HEK293 (cell line): ENCODE data around the gene LAMP5.

Experiments used
- BCL11B ChIP-seq: fragments of 450-650 bp; formaldehyde crosslinking; IDR thresholded peaks from 2 replicates; pipeline ENCODE4 v1.5.1; 2016; ENCODE audit warnings: low read depth, missing biosample characterization, missing genetic modification characterization
- CTCF ChIP-seq: fragments of 450-650 bp; formaldehyde crosslinking; IDR thresholded peaks from 2 replicates; pipeline ENCODE4 v1.5.1; 2016; ENCODE audit warnings: missing biosample characterization, missing genetic modification characterization
- HOXA7 ChIP-seq: sonication (generic); formaldehyde crosslinking; IDR thresholded peaks from 2 replicates; pipeline ENCODE4 v1.8.1; 2022; ENCODE audit warnings: missing genetic modification reagents, borderline replicate concordance
- REST ChIP-seq: fragments of 450-650 bp; formaldehyde crosslinking; IDR thresholded peaks from 2 replicates; pipeline ENCODE4 v1.5.1; 2016; ENCODE audit warnings: missing biosample characterization, missing genetic modification characterization
- ZNF121 ChIP-seq: fragments of 450-650 bp; formaldehyde crosslinking; IDR thresholded peaks from 2 replicates; pipeline ENCODE4 v1.5.1; 2016; ENCODE audit warnings: missing biosample characterization, missing genetic modification characterization
- ZNF2 ChIP-seq: fragments of 450-650 bp; formaldehyde crosslinking; IDR thresholded peaks from 2 replicates; pipeline ENCODE4 v1.5.1; 2016; ENCODE audit warnings: missing biosample characterization, missing genetic modification characterization
- ZNF274 ChIP-seq, 2 experiments: fragments of 200-500 bp in 1 of 2; fragments of 450-650 bp in 1 of 2; sonication (Bioruptor generic) in 1 of 2; formaldehyde crosslinking in 1 of 2; IDR thresholded peaks; 2 replicates each; pipeline versions ENCODE4 v1.5.1 to v1.6.1; 2014 to 2016; ENCODE audit warnings: borderline replicate concordance in 1 of 2, inconsistent platforms in 1 of 2, low read length in 1 of 2, missing biosample characterization in 1 of 2, missing genetic modification characterization in 1 of 2
- ZNF530 ChIP-seq: fragments of 450-650 bp; formaldehyde crosslinking; IDR thresholded peaks from 2 replicates; pipeline ENCODE4 v1.5.1; 2016; ENCODE audit warnings: low read depth, missing biosample characterization, missing genetic modification characterization
- ZNF624 ChIP-seq: fragments of 450-650 bp; formaldehyde crosslinking; IDR thresholded peaks from 2 replicates; pipeline ENCODE4 v1.5.1; 2017; ENCODE audit warnings: missing biosample characterization, missing genetic modification characterization
- ZNF704 ChIP-seq: fragments of 450-650 bp; formaldehyde crosslinking; IDR thresholded peaks from 2 replicates; pipeline ENCODE4 v1.5.1; 2016; ENCODE audit warnings: missing biosample characterization, missing genetic modification characterization
- ZNF707 ChIP-seq: fragments of 450-650 bp; formaldehyde crosslinking; IDR thresholded peaks from 2 replicates; pipeline ENCODE4 v1.5.1; 2016; ENCODE audit warnings: missing biosample characterization, missing genetic modification characterization

- TF ChIP-seq CTCF (no peak), ZNF707 (no peak), REST (no peak), HOXA7 (CRISPR knock-in tag) (no peak), ZNF704 (no peak), BCL11B (no peak), ZNF2 (tag by site-specific recombination) (no peak), ZNF624 (no peak), ZNF121 (tag by site-specific recombination) (no peak), ZNF274 (IDR thresholded peaks at IDR 0.05; ENCODE audit: low read length) (no peak), ZNF274 (tag by site-specific recombination; IDR thresholded peaks at IDR 0.05; ENCODE audit: borderline replicate concordance) (no peak), ZNF530 (tag by site-specific recombination) (no peak)
Measured at GRCh38 chr20:9500121-9500520, 14.3 kb upstream of the LAMP5 start.
